ENCODE measurements around the gene THSD4.
"Not testable (repeated sequence)": the region's sequence is repeated elsewhere in the genome, so short reads cannot be mapped to it uniquely, and the experiment has no call there.

Gene THSD4

GRCh38 chr15:71197620-71198019 lies 82.3 kb downstream of the THSD4 start:
- no peak for DNase-seq

- no peak for DNase-seq
Measured at GRCh38 chr15:71198846-71199245, 83.6 kb downstream of the THSD4 start.

- DNase-seq: peak; percentile 8
Measured at GRCh38 chr15:71199384-71200351, 84.4 kb downstream of the THSD4 start.

- DNase-seq: no peak
Measured at GRCh38 chr15:71201477-71201876, 86.2 kb downstream of the THSD4 start.

DNA sequence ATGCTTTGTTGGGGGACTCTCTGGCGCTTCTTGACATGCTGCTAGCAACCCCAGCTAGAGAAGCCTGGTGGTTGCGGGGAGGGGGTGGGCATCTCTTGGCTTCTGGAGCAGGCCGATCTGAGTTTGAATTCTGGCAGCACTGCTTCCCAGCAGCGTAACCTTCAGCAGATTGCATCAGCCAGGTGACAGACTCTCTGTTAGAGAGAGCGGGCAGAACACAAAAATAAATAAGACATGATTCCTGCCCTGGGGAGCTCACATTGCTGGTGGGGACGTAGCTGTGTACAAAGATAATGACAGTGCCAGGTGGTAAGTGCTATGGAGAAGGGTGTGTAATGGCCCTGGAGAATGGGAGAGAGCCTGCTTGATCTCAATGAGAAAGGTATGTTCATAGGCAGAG lies 87.4 kb downstream of the THSD4 start:
- DNase-seq: no peak

DNA sequence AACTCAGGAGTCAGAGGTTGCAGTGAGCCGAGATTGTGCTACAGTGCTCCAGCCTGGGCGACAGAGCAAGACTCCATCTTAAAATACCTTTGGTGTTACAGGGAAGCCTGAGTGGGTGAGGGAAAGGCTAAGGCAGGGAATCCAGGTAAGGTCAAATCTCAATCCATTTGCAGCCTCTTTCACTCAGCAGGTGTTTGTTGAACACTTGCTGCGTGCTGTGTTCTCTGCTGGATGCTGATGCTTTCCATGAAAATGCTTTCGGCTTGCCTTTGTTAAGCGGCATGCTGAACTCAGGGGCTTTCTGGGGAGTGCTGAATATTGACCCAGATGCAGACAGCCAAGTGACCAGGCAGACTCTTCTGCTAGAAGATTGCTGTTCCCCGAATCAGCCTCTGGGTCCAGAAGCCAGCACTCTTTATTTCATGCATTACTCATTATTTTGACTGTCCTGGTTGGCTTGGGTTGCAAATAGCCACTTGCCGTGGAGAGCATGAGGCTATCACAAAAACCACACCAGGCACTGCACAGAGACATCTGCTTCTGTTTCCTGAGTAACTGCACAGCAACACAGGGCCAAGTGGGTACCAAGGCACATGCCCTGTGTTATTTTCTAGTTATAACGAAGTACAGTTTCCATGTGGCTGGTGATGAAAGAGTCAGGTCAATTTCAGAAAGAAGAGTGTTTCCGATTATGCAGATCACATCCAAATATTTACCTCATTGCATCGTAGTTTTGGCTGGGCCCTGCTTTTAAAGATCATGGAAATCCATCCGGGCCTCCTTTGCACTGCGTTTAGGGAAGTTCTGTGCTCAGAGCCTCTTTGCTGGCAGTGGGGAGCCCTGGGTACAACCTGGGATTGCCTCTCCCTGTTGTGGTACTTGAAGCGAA lies 88.6 kb downstream of the THSD4 start:
- no peak for DNase-seq

- DNase-seq: no peak
Measured at GRCh38 chr15:71207141-71207540, 91.9 kb downstream of the THSD4 start.

- DNase-seq: no peak
Measured at GRCh38 chr15:71212146-71212545, 96.9 kb downstream of the THSD4 start.

DNA sequence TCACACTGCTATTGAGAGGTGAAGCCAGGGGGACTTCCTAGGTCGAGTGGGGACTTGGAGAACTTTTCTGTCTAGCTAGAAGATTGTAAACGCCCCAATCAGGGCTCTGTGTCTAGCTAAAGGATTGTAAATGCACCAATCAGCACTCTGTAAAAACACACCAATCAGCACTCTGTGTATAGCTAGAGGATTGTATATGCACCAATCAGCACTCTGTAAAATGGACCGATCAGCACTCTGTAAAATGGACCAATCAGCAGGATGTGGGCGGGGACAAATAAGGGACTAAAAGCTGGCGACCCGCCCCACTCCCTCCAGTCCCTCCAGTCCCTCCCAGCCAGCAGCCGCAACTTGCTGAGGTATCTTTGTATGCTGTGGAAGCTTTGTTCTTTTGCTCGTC lies 98.7 kb downstream of the THSD4 start:
- DNase-seq: not testable (repeated sequence)

- DNase-seq: no peak
Measured at GRCh38 chr15:71215126-71215894, 100.0 kb downstream of the THSD4 start.

DNA sequence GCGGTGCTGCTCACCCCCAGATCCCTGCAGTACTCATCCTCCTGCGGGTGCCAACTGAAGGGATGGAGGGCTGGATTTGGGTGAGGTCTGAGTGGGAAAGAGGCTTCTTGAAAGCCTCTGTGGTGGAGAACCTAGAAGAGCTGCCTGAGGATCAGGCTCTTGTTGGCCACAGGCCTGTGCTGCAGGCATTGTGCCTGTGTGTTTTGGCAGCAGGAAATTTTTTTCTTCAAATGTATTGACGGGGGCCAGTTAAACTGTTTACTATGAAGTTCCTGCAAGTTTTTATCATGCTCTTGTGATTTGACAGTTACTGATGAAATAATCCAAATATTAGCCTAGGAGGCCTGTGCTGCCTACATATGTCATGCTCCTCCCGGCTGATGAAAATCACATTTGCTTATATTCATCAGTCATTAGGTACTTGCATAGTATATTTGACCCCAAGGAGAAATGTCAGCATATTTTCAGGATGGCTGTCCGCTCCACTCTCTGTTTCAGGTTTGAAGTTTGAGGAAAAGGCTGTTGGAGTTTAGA lies 103.1 kb downstream of the THSD4 start:
- no peak for DNase-seq

DNA sequence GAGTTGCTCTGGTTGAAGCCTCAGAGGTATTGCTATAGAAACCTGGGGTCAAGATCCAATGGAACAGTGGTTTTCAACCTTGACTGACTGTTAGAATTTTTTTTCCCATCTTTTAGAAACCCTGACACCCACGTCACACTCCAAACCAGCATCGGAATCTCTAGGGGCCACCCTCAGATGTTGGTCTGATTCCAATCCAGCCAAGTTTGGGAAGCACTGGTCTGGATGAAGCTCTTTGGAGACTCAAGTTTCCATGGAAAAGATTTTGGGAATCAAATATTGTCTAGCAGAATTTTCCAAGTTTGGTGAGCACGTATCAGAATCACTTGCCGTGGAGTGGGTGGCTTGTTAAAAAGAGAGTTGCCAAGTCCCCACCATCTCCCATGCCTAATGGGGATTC lies 103.8 kb downstream of the THSD4 start:
- no peak for DNase-seq

DNA sequence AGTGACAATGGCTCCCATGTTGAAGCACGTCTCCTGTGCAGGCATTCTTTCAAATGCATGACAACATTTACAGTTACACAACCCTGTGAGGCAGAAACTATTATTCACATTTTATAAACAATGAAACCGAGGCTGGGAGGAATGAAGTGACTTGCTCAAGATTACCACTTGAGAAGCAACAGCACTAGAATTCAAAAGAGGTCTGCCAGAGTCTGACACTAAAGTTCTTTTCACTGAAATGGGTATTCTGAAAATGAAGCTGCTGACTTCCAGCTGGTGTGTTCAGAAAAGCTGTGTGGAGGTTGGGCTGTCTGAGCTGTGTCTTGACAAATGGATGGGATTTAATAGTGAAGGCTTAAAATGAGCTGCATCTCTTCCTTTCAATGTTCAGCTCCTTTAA lies 104.4 kb downstream of the THSD4 start:
- peak; percentile 12 for DNase-seq

GRCh38 chr15:71220828-71221227 lies 105.6 kb downstream of the THSD4 start:
- DNase-seq: no peak

GRCh38 chr15:71221417-71221816 lies 106.1 kb downstream of the THSD4 start:
- DNase-seq: no peak

DNA sequence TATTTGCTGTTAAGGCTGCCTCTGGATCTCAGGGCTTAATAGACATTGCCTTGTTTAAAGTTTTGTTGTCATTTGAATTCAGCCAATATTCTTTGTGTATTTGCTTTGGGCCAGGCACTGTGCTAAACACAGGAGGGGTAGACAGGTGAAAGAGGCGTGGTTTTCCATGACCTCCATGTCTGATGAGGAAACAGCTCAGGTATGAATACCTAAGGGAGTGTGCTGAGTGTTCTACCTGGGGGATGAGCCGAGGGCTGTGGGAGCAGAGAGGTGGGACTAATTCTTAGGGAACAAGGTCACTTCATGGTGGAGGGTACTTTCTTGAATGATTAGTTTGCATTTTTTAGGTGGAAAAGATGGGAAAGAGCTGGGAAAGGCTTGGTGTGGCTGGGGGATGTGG lies 108.2 kb downstream of the THSD4 start:
- no peak for DNase-seq

DNA sequence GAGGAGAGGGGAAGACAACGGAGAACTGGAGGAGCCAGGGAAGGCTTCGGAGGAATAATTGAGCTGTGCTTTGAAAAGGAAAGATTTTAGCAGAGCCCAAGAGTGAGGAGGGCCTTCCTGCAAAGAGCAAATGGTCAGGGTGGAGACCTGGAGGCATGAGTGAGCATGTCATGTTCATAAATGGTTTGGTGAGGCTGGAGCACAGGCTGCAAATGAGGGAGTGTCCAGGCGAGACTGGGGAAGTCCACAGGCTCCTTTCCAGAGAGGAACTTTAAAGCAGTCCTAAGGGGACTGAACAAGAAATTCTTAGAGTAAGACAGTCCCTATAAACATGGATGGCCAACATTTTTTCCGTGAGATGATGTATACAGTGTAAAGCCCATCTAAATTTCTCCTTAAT lies 108.8 kb downstream of the THSD4 start:
- DNase-seq: no peak

- DNase-seq: no peak
Measured at GRCh38 chr15:71225851-71226250, 110.6 kb downstream of the THSD4 start.

GRCh38 chr15:71226536-71227455 lies 111.5 kb downstream of the THSD4 start:
- DNase-seq: no peak

- no peak for DNase-seq
Measured at GRCh38 chr15:71228403-71228802, 113.1 kb downstream of the THSD4 start.

DNA sequence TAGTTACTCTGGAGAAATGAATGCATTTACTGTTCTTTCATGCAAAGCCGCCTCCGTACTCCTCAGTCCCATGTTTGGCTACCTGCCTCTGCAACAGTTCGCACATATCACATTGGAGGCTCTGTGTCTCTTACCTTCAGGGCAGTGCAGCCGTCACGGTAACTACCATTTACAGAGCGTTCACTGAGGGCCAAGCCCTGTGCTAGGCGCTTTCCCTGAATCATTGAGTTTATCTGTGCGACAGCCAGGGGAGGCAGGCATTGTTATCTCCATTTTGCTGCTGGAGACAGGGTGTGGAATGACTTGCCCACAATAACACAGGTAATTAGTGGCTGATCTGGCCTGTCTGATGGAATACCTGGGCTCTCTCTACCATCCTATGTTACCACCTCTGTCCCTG lies 115.0 kb downstream of the THSD4 start:
- no peak for DNase-seq

- no peak for DNase-seq
Measured at GRCh38 chr15:71231758-71232157, 116.5 kb downstream of the THSD4 start.

All from EL (cell line).